ENCODE measurements around the gene ZFPM1.

- TF ChIP-seq CTCF (conservative IDR thresholded peaks at IDR 0.05; ENCODE audit: low read length) (no peak), EZH2phosphoT487 (IDR thresholded peaks at IDR 0.05; ENCODE audit: borderline replicate concordance, low read depth, low read length) (no peak)
Observed at GRCh38 chr16:88527937-88528743, 75.1 kb downstream of the ZFPM1 start.

Measured in OCI-LY7 (cell line).